RPMI7951 (cell line): Measurements from ENCODE around the gene ITGA7. TPM values are rescaled to one million over a fixed set of nuclear protein-coding genes. Genes with fewer than 3 reads are reported as not detected.

ENCODE experiments used
- DNase-seq: peaks from one replicate; pipeline ENCODE4 v3.0.0-alpha.2; 2012; ENCODE audit warnings: low read depth
- total RNA-seq: library from RNA; depleted of rRNA; stranded (reverse); fragments of >200 nt; shearing (Covaris generic); gene quantifications from 2 replicates; pipeline ENCODE4 v1.2.3, GENCODE V29; 2014

Gene ITGA7
- total RNA-seq, 1 experiment from 2014 or later: 11.4 TPM

GRCh38 chr12:55700255-55701018, 7.3 kb downstream of the ITGA7 start:
- DNase-seq: peak; percentile 97

DNA sequence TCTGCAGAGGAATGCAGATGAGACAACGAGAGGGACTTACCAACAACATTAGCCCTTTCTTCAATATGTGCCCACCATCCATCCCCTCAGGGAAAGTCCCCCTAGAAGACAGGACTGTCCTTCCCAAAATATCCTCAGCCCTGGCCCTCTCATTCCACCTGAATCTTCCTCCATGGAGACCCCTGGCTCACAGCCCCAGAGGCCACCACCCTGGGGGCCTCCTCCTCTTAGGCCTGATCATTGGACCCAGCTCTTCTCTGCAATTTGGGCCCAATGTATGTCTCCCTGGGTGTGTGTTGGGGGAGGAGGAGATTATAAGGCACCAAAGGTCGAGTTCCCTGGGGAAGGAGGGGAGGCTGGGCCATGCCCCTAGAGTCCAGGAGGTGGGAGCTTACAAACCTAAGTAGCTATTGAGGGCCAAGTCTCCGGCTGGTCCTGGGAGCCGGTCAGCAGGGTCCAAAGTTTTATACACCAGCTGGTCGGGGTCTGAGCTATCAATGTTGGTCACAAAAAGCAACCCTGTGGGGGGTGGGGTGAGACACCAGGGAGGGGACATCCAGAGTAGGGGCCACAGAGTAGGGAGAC, 8.1 kb downstream of the ITGA7 start:
- DNase-seq: no peak

- DNase-seq: no peak
Observed at GRCh38 chr12:55698965-55699364, 8.7 kb downstream of the ITGA7 start.

DNA sequence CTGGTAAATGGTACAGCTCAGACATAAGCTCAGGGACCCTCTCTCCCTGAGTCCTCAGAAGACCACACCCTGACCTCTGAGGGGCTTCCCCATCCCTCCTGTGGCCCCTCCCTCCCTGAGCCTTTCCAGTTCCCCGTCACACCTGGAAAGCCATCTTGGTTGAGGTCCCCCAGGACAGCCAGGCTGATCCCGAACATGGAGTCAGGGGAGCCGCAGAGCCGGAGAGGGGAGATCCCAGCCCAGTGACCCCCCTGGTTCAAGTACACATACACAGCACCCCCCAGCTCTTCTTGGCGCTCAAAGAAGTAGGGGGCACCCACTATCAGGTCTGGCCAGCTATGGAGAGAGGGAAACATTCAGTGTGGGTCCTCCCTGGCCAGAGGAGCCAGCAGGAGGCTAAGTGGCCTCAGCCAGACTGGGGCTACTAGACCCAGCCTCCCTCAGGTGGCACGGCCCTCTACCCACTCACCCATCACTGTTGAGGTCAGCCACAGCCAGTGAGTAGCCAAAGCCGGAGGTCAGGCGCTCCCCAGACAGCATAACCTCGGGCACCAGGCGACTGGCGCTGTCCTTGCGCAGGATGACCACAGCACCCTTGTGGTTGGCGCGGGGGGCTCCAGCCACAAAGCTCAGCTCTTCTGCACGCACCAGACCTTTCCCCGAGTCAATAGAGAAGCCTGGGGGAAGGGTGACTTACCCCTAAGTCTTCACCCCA, 9.3 kb downstream of the ITGA7 start:
- DNase-seq: no peak

- no peak for DNase-seq
Observed at GRCh38 chr12:55697686-55698085, 10.0 kb downstream of the ITGA7 start.

- DNase-seq: no peak
Observed at GRCh38 chr12:55696796-55697462, 10.8 kb downstream of the ITGA7 start.

DNA sequence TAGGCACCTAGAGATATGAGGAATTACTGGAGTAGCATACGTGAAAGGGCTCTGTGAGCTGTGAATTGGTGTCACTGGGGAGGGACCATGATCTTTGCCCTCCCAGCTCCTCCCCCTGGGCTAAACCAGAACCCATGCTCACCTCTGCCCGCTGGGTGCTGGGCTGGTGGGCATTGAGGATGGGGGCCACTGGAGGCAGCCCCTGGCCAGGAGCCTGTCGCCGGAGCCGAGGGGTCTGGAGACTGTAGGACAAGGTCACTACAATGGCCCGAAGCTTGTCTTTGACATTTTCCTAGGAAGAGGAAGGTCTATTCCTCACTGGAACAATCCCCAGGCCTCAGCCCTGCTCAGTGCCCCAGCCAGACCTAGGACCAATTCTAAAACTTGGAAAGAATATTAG, 11.6 kb downstream of the ITGA7 start:
- DNase-seq: no peak

DNA sequence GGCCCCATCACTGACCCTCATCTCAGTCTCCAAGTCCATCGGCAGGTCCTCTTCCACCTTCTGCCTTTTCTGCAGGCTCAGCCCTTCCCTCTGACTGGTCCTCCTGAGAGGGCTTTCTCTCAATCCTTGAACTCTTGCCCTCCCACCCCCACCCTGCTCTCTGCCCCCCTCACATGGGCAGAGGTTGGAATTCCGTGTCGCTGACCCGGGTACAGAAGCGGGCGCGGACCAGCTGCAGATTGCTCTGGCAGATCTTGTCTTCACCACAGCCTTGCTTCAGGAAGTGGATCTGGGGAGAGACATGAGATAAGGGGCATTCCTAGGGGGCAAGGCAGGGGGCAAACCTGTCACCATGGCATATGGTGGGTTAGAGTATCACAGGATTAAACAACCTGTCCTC, 12.4 kb downstream of the ITGA7 start:
- no peak for DNase-seq

DNA sequence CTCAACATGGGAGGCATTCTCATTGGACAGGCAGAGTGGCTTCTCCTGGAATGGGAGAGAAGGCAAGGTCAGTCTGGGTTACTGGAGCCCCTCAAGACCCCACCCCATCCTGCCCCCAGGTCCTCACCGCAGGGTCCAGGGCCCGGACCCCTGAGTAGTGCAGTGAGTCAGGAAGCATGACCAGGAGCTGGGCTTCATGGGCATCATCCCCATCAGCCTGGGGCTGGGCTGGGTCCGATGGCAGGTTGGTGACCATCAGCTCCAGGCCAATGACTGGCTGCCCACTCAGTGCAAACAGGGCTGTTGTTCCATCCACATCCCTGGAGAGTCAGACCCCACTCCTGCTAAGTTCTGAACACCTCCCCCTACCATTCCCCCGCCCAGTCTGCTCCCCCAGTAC, 13.1 kb downstream of the ITGA7 start:
- no peak for DNase-seq

- no peak for DNase-seq
Observed at GRCh38 chr12:55694188-55694515, 13.6 kb downstream of the ITGA7 start.

- no peak for DNase-seq
Observed at GRCh38 chr12:55693323-55694187, 14.1 kb downstream of the ITGA7 start.

- no peak for DNase-seq
Observed at GRCh38 chr12:55692631-55693322, 14.9 kb downstream of the ITGA7 start.

GRCh38 chr12:55688716-55689655, 18.7 kb downstream of the ITGA7 start:
- DNase-seq: no peak

DNA sequence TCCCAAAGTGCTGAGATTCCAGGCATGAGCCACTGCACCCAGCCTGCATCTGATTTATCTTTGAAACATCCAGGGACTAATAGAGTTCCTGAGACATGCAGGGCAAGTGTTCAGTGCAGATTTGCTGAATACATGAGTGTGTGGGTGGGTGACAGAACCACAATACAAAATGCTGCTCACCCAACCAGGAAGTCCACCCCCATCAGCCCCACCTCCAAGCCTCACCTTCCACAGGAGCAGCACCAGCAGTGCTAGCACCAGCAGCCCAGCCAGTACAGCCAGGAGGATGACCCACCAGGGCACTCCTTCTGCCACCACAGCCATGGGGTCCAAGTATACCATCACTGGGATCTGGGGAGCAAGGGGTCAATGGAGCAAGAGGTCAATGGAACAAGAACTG, 20.0 kb downstream of the ITGA7 start:
- no peak for DNase-seq

DNA sequence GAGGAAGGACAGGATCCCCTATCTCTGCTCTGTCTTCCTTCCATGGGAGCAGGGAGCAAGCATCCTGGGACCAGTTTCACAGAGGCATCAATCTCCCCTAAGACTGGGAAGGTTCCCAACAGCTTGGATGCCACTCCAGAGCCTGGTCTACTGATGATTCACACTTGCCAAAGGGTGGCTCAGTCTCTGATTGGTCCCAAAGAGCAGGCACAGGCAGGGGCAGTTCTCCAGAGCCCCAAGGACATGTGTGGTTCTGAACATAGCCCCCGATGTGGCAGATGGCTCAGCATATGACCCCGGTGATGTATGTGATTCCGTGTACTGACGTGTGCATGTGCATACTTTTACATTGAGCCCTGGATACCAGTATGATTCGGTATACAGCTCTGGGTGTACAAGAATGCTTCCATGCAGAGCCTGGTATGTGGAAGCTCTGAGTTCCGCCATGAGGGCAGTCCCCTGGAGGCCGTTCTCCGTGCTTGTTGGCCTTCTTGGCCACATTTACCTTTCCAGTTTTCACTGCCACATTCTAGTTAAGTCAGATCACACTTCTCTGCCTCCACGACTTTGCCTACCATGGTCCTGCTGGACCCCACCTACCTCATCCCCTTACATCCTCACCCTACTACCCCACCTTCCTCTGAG, 21.2 kb downstream of the ITGA7 start:
- DNase-seq: peak; percentile 34

DNA sequence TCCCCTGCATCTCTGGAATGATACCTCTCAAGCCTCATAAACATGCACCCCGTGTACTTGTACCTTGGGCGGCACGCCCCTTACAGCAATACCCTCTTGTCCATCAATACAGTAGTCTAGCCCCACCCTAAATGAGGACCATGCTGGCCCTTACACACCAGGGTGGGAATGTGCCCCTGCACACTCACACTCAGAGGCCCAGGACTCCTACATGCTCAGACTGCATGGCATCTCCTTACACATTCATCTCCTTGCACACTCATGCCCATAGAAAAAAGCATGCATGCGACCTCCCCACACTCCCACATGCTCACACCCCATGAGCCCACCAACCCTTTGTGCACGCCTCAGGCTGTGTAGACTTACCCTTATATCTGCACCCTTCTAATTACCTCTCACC, 22.0 kb downstream of the ITGA7 start:
- no peak for DNase-seq

DNA sequence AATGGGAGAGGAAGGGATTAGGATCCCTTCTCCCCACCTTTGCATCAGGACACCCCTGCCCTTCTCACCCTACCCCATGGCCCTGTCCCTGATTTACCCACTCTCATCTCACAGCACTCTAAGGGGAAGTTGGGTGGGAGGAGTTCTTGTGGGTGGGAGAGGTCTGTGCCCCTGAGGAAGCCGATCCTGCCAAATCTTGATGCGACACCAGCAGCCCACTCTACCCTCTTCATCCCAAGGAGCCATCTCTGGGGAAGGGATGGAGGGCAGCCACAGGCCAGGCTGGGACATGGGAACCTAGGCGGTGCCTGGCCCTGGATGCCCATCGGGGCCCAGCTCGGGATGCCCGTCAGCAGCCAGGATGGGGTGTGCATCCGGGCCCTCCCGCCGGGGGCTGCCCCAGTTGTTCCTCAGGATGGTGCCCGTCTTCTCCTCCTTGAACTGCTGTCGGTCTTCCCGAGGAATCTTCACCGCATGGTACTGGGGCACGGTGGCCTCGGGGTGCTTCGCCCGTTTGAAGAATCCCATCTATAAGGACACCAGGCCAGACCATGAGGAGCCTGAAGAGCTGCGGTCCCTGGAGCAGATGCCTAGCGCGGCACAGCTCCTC, 22.8 kb downstream of the ITGA7 start:
- no peak for DNase-seq

- no peak for DNase-seq
Observed at GRCh38 chr12:55683676-55684075, 24.0 kb downstream of the ITGA7 start.
